Tibial nerve (tissue), 4 donors: ENCODE results near the gene QKI. TPM values are rescaled to one million over a fixed set of nuclear protein-coding genes. Genes with fewer than 3 reads are reported as not detected.

Source experiments
- DNase-seq, 2 donors: peaks; one replicate each; pipeline ENCODE4 v3.0.0-alpha.2; 2019; ENCODE audit warnings: low spot score in 2 of 2
- H3K27ac ChIP-seq, 4 donors: fragments of 200-600 bp; sonication (generic) in 3 of 4; one replicate each; pipeline ENCODE4 v1.5.1; 2017 to 2019; ENCODE audit warnings: mild to moderate bottlenecking in 1 of 4
- H3K27me3 ChIP-seq, 2 donors: fragments of 200-600 bp; sonication (generic) in 1 of 2; one replicate each; pipeline versions ENCODE4 v1.5.1 to v1.6.0; 2017 to 2019
- H3K36me3 ChIP-seq, 3 donors: fragments of 200-600 bp; sonication (generic); one replicate each; pipeline ENCODE4 v1.5.1; 2018 to 2019
- H3K4me1 ChIP-seq, 4 donors: fragments of 200-600 bp; sonication (generic) in 3 of 4; one replicate each; pipeline ENCODE4 v1.5.1; 2017 to 2019
- H3K4me3 ChIP-seq, 4 donors: fragments of 200-600 bp; sonication (generic) in 3 of 4; one replicate each; pipeline ENCODE4 v1.5.1; 2017 to 2019; ENCODE audit warnings: mild to moderate bottlenecking in 1 of 4, moderate library complexity in 1 of 4
- H3K9me3 ChIP-seq, 4 donors: fragments of 200-600 bp; sonication (generic) in 3 of 4; one replicate each; pipeline ENCODE4 v1.5.1; 2017 to 2019
- EP300 ChIP-seq, 2 donors: sonication (generic); formaldehyde crosslinking; IDR thresholded peaks; one replicate each; pipeline ENCODE4 v1.6.1; 2017; ENCODE audit warnings: antibody characterized with exemption in 2 of 2, mild to moderate bottlenecking in 1 of 2
- POLR2A ChIP-seq, 2 donors: fragments of 450-650 bp; IDR thresholded peaks; one replicate each; pipeline ENCODE4 v1.6.1; 2017; ENCODE audit warnings: antibody characterized with exemption in 2 of 2, mild to moderate bottlenecking in 2 of 2, moderate library complexity in 2 of 2
- WGBS, 2 donors: methylation state at CpG; one replicate each; pipeline ENCODE4 v1.1.5; 2018; 5-methylcytosine and 5-hydroxymethylcytosine counted together
- total RNA-seq, 4 donors: library from RNA; depleted of rRNA; stranded (reverse); fragments of >200 nt; gene quantifications; one replicate each; pipeline ENCODE4 v1.1.0, GENCODE V29; 2016
- TF ChIP-seq, protein P1 (sequence below), 5 experiments: fragments of 200-600 bp in 3 of 5; fragments of 450-650 bp in 2 of 5; sonication (generic) in 3 of 5; IDR thresholded peaks; one replicate each; pipeline ENCODE4 v1.5.1; 2016 to 2019; ENCODE audit warnings: antibody characterized with exemption in 5 of 5, mild to moderate bottlenecking in 3 of 5, moderate library complexity in 2 of 5

The QKI gene
- total RNA-seq, 4 donors from 2014 or later, result 365 to 570 (median 511) TPM

DNA sequence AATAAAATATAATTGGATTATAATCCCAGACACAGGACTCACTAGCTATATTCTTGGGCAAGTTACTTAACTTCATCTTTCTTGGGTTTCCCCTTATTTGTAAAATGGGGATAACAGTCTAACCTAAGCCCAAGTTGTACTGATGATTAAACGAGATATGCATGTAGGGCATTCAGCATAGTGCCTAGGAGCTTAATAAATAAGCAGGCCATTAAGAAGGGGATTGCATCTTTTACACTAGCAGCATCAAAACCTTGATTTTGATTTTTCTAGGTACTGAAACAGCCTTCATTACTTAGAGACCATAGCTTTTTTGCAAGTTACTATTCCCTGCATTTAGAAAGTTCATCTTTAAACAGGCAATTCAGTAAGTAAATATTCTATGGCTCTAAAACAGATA is 2.2 kb upstream of the QKI start:
- 15 to 16% methylated on average over 1 of the region's 1 CpG for WGBS, 2 donors
- H3K27me3 ChIP-seq, result no peaks in the 10 kb centered on the region
- TF ChIP-seq POLR2A (IDR thresholded peaks at IDR 0.05) (no peak), EP300 (IDR thresholded peaks at IDR 0.05) (no peak)
- TF ChIP-seq, protein P1, sequence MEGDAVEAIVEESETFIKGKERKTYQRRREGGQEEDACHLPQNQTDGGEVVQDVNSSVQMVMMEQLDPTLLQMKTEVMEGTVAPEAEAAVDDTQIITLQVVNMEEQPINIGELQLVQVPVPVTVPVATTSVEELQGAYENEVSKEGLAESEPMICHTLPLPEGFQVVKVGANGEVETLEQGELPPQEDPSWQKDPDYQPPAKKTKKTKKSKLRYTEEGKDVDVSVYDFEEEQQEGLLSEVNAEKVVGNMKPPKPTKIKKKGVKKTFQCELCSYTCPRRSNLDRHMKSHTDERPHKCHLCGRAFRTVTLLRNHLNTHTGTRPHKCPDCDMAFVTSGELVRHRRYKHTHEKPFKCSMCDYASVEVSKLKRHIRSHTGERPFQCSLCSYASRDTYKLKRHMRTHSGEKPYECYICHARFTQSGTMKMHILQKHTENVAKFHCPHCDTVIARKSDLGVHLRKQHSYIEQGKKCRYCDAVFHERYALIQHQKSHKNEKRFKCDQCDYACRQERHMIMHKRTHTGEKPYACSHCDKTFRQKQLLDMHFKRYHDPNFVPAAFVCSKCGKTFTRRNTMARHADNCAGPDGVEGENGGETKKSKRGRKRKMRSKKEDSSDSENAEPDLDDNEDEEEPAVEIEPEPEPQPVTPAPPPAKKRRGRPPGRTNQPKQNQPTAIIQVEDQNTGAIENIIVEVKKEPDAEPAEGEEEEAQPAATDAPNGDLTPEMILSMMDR (IDR thresholded peaks at IDR 0.05), result no peak
- peaks cover 0 to 20% (median 3%) of the 10 kb centered on the region in 4 donors for H3K4me1 ChIP-seq
- peak overlapping the region; percentile 48 to 99 (median 91) for H3K4me3 ChIP-seq
- peak overlapping the region; percentile 96 to 100 (median 99) for H3K27ac ChIP-seq
- no peak for DNase-seq
- no peaks in the 10 kb centered on the region for H3K9me3 ChIP-seq
- H3K36me3 ChIP-seq, result no peaks in the 10 kb centered on the region

DNA sequence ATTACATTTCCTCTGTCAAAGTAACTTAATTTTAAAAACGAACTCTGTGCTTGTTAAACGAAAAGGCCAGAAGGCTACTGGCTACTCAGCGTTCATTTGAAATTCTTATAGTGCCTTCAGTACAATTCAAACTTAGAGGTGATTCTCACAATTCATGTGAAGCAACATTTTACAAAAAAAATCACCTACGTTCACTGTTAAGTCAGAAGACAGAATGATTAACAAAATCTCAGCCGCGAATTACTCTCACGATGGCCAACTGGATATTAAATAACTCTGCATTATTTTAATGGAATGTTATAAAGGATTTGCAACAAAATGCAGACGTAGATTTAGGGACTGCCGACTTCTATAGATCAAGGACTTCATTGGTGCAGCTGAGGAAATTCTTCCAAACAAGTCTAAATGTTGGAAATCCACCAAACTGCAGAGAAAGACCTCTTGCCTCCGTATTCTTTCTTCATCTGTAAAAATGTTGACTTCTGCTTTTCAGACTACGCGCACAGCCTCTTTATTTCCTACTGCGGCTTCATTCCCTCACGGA is 1.6 kb upstream of the QKI start:
- peaks cover 0 to 16% (median 3%) of the 10 kb centered on the region in 4 donors for H3K4me1 ChIP-seq
- no peak for DNase-seq
- WGBS, 2 donors, result 1% methylated on average over 14 of the region's 14 CpGs
- H3K4me3 ChIP-seq, result peak overlapping the region; percentile 48 to 99 (median 91)
- peak overlapping the region; percentile 96 to 100 (median 99) for H3K27ac ChIP-seq
- TF ChIP-seq, protein P1 (IDR thresholded peaks at IDR 0.05), result no peak
- TF ChIP-seq EP300 (IDR thresholded peaks at IDR 0.05), result peak in 1 of 2 donors; percentile 64
- no peaks in the 10 kb centered on the region for H3K36me3 ChIP-seq
- no peaks in the 10 kb centered on the region for H3K9me3 ChIP-seq
- no peaks in the 10 kb centered on the region for H3K27me3 ChIP-seq

DNA sequence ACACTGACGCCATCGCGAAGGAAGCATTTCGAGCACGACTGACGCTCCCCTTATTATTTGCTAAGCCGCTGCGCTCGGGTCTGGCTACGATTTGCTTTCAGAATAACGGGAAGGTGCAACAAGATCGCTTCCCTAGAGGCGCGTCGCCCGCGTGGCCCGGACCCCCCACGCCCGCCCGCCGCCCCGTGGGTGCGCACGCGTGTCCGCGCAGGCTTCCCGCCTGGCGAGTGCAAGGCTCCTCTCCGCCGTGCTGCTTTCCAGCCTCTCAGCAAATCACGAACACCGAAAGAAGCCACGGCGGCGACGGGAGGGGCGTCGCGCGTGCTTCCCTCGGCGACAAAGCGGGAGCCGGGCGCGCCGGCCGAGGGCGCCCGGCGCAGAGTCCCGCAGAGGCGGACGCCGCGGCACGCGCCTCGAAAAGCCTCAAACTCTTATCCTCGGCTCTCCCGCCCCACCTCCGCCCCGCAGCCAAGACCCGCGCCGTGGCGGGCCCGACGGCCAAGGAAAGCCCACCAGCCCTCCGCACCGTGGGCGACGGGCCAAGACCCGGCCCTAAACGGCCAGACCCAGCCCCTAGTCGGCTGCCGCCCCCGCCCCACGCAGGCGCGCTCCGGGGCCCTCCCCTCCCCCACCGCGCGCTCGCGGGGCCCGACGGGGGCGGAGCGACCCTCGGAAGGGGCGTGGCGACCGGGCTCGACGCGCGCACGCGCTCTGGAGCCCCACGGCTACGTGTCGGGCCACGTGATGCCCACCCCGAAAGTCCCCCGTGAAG is 987 bp upstream of the QKI start:
- peak overlapping the region; percentile 48 to 99 (median 91) for H3K4me3 ChIP-seq
- peaks cover 0 to 16% (median 3%) of the 10 kb centered on the region in 4 donors for H3K4me1 ChIP-seq
- peak; percentile 78 to 82 for DNase-seq
- 1 to 3% methylated on average over 46 to 93 of the region's 109 CpGs for WGBS, 2 donors
- H3K27ac ChIP-seq, result peak overlapping the region; percentile 96 to 100 (median 99)
- TF ChIP-seq EP300 (IDR thresholded peaks at IDR 0.05) (peak; percentile 16 to 91), POLR2A (IDR thresholded peaks at IDR 0.05) (peak; percentile 92 to 97)
- TF ChIP-seq, protein P1 (IDR thresholded peaks at IDR 0.05), result peak in 3 of 5 experiments; percentile 4 to 22 (median 14)
- H3K27me3 ChIP-seq, result no peaks in the 10 kb centered on the region
- no peaks in the 10 kb centered on the region for H3K36me3 ChIP-seq
- no peaks in the 10 kb centered on the region for H3K9me3 ChIP-seq

DNA sequence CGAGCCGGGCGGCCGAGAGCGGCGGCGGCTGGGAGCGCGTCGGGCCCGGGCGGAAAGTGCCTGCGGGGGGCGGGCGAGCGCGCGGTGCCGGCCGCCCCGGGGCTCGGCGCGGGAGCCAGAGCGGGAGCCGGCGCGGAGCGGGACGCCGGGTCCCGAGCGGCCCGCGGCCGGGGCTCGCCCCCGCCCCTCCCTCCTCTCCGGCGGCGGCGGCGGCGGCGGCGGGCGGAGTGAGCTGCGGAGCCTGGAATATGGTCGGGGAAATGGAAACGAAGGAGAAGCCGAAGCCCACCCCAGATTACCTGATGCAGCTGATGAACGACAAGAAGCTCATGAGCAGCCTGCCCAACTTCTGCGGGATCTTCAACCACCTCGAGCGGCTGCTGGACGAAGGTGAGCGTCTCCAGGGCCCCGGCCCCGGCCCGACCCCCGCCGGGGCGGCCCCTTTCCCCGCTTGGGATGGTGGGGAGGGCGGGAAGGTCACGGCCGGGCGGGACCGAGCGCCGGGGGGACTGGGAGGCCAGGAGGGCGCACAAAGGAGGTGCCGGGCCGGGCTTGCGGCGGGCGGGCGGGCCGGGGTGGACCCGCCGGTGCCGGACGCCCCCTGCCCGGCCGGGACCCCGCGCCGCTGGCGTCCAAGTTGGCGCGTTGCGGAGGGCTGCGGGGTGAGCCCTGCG is 565 bp downstream of the QKI start:
- WGBS, 2 donors, result 0% methylated on average over 3 to 28 of the region's 94 CpGs
- Histone ChIP-seq H3K36me3 (no peaks in the 10 kb centered on the region), H3K4me3 (peak overlapping the region; percentile 76 to 99 (median 91)), H3K4me1 (peaks cover 0 to 25% (median 3%) of the 10 kb centered on the region in 4 donors), H3K9me3 (no peaks in the 10 kb centered on the region), H3K27ac (peak overlapping the region; percentile 98 to 100 (median 100)), H3K27me3 (no peaks in the 10 kb centered on the region)
- no peak for DNase-seq
- no peak for TF ChIP-seq EP300 (IDR thresholded peaks at IDR 0.05)

DNA sequence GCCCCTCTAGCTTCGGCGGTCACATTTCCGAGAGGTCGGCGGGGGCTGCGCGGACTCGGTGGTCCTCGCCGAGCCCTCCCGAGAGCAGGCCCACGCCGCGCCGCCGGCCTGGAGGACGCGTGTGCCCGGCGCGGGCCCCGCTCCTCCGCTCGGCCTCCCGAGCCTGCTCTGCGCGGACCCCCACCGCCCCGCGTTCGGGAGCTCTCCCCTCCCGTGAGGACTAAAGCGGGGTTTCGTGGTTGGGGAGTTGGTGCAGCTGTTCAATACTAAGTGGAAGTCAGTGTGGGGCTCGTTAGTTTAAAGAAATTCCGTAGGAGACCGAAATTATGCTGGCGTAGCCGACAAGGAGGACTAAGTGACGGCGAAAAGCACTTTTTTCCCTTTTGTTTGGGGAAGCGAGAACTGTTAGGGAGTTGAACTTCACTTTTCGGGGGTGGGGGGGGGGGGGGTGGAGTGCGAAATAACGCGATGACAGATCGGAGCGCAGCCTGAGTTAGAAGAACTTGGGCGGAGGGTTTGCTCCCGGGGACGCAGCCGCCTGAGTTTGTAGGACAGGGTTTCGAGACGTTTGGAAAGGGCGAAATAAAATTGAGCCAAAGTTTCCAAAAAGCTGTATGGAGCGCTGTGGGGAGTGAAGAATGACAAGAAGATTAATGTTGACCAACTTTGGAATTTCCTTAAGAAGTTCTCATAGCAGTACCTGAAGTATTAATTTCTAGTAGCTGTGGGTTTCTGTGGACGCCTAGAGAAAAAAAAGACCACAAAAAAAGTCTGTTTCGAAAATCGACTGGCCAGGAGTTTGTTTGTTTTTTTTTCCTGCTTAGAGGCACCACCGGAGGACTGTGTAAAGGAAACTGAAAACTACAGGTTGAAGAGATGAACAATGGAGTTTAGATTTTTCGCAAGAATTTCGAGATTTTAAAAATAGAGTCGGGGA is 1.4 kb downstream of the QKI start:
- peaks cover 0 to 30% (median 7%) of the 10 kb centered on the region in 4 donors for H3K4me1 ChIP-seq
- peak overlapping the region; percentile 98 to 100 (median 100) for H3K27ac ChIP-seq
- no peaks in the 10 kb centered on the region for H3K27me3 ChIP-seq
- TF ChIP-seq POLR2A (IDR thresholded peaks at IDR 0.05) (peak in 1 of 2 donors; percentile 14), EP300 (IDR thresholded peaks at IDR 0.05) (peak in 1 of 2 donors; percentile 47)
- TF ChIP-seq, protein P1 (IDR thresholded peaks at IDR 0.05), result no peak
- whole genome bisulfite sequencing, 2 donors, result 1% methylated on average over 35 to 38 of the region's 63 CpGs
- DNase-seq, result peak in 1 of 2 donors; percentile 53
- H3K9me3 ChIP-seq, result no peaks in the 10 kb centered on the region
- no peaks in the 10 kb centered on the region for H3K36me3 ChIP-seq
- H3K4me3 ChIP-seq, result peak overlapping the region; percentile 76 to 99 (median 91)
